Measurements from ENCODE around the gene MRI1.

DNA sequence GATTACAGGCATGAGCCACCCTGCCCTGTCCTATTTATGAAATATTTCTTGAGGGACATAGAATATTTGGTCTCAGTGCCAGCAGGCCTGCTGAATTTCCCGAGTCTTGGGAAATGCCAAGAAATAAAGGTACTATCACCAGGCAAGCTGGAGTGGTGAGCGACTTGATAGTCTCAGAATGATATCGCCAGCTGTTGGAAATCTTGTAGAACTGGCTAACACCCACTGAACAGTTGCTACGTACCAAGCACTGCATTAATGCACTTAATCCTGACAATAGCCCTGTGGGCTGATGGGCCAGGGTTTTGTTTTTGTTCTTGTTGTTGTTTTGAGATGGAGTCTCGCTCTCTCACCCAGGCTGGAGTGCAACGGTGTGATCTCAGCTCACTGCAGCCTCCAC lies 42.2 kb upstream of the MRI1 start:
- TF ChIP-seq, protein P1, sequence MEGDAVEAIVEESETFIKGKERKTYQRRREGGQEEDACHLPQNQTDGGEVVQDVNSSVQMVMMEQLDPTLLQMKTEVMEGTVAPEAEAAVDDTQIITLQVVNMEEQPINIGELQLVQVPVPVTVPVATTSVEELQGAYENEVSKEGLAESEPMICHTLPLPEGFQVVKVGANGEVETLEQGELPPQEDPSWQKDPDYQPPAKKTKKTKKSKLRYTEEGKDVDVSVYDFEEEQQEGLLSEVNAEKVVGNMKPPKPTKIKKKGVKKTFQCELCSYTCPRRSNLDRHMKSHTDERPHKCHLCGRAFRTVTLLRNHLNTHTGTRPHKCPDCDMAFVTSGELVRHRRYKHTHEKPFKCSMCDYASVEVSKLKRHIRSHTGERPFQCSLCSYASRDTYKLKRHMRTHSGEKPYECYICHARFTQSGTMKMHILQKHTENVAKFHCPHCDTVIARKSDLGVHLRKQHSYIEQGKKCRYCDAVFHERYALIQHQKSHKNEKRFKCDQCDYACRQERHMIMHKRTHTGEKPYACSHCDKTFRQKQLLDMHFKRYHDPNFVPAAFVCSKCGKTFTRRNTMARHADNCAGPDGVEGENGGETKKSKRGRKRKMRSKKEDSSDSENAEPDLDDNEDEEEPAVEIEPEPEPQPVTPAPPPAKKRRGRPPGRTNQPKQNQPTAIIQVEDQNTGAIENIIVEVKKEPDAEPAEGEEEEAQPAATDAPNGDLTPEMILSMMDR (IDR thresholded peaks at IDR 0.05; ENCODE audit: low read depth, low read length), result no peak
- no peak for TF ChIP-seq EZH2phosphoT487 (IDR thresholded peaks at IDR 0.05; ENCODE audit: low read depth)
